ENCODE results near the gene MMP7.

Gene MMP7

GRCh38 chr11:102497061-102497460 lies 33.5 kb downstream of the MMP7 start:
- no peak for DNase-seq (ENCODE audit: low read depth, low spot score)
- H3K27ac ChIP-seq, result no peak overlapping the region

- peak; percentile 34 for DNase-seq (ENCODE audit: low read depth, low spot score)
- H3K27ac ChIP-seq, result no peak overlapping the region
Observed at GRCh38 chr11:102495161-102496042, 35.1 kb downstream of the MMP7 start.

GRCh38 chr11:102494216-102494615 lies 36.3 kb downstream of the MMP7 start:
- DNase-seq (ENCODE audit: low read depth, low spot score), result no peak
- no peak overlapping the region for H3K27ac ChIP-seq

GRCh38 chr11:102493524-102493923 lies 37.0 kb downstream of the MMP7 start:
- no peak for DNase-seq (ENCODE audit: low read depth, low spot score)
- H3K27ac ChIP-seq, result no peak overlapping the region

- no peak for DNase-seq (ENCODE audit: low read depth, low spot score)
- H3K27ac ChIP-seq, result no peak overlapping the region
Observed at GRCh38 chr11:102491969-102492368, 38.6 kb downstream of the MMP7 start.

- no peak overlapping the region for H3K27ac ChIP-seq
- DNase-seq (ENCODE audit: low read depth, low spot score), result no peak
Observed at GRCh38 chr11:102489186-102490145, 41.1 kb downstream of the MMP7 start.

- no peak for DNase-seq (ENCODE audit: low read depth, low spot score)
- H3K27ac ChIP-seq, result no peak overlapping the region
Observed at GRCh38 chr11:102488208-102488607, 42.3 kb downstream of the MMP7 start.

- no peak overlapping the region for H3K27ac ChIP-seq
- DNase-seq (ENCODE audit: low read depth, low spot score), result no peak
Observed at GRCh38 chr11:102487214-102487613, 43.3 kb downstream of the MMP7 start.

GRCh38 chr11:102486584-102486983 lies 44.0 kb downstream of the MMP7 start:
- no peak overlapping the region for H3K27ac ChIP-seq
- no peak for DNase-seq (ENCODE audit: low read depth, low spot score)

GRCh38 chr11:102485095-102485722 lies 45.3 kb downstream of the MMP7 start:
- H3K27ac ChIP-seq, result no peak overlapping the region
- DNase-seq (ENCODE audit: low read depth, low spot score), result no peak

GRCh38 chr11:102482433-102482832 lies 48.1 kb downstream of the MMP7 start:
- no peak overlapping the region for H3K27ac ChIP-seq
- no peak for DNase-seq (ENCODE audit: low read depth, low spot score)

GRCh38 chr11:102479733-102480132 lies 50.8 kb downstream of the MMP7 start:
- H3K27ac ChIP-seq, result no peak overlapping the region
- DNase-seq (ENCODE audit: low read depth, low spot score), result no peak

- DNase-seq (ENCODE audit: low read depth, low spot score), result no peak
- H3K27ac ChIP-seq, result no peak overlapping the region
Observed at GRCh38 chr11:102478673-102479299, 51.8 kb downstream of the MMP7 start.

- H3K27ac ChIP-seq, result peak overlapping the region; percentile 54
- DNase-seq (ENCODE audit: low read depth, low spot score), result no peak
Observed at GRCh38 chr11:102476812-102477211, 53.7 kb downstream of the MMP7 start.

GRCh38 chr11:102476069-102476468 lies 54.5 kb downstream of the MMP7 start:
- DNase-seq (ENCODE audit: low read depth, low spot score), result no peak
- H3K27ac ChIP-seq, result peak overlapping the region; percentile 54

- DNase-seq (ENCODE audit: low read depth, low spot score), result no peak
- H3K27ac ChIP-seq, result no peak overlapping the region
Observed at GRCh38 chr11:102473543-102473942, 57.0 kb downstream of the MMP7 start.

- H3K27ac ChIP-seq, result no peak overlapping the region
- no peak for DNase-seq (ENCODE audit: low read depth, low spot score)
Observed at GRCh38 chr11:102472127-102472526, 58.4 kb downstream of the MMP7 start.

- no peak for DNase-seq (ENCODE audit: low read depth, low spot score)
- H3K27ac ChIP-seq, result no peak overlapping the region
Observed at GRCh38 chr11:102471474-102471873, 59.1 kb downstream of the MMP7 start.

Data from epithelial cell of prostate (primary cell).